ENCODE data around the gene CALML4. TPM values are rescaled to one million over a fixed set of nuclear protein-coding genes. Genes with fewer than 3 reads are reported as not detected.

The CALML4 gene
- total and polyA plus RNA-seq, 2 donors (not counting 3 experiments of a cell fraction or from before 2014, with no cell fraction given): 2.6 to 10.1 TPM

DNA sequence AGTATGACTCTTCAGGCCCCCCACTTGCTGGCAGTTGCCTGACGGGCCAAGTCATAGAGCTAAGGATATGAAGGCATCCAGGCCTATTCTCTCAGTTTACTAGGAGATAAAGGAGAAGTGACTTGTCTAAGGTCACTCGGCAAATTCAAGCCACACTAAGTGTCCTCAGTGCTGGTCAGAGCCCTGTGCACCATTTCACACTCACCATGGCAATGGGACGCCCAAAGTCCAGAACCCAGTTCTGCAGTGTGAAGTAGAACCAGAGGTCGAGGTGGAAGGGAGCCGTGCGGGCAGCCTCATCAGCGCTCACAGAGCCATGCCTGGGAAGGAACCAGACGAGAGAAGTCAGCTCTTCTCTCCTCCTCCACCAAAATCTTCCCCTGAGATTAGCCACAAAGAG, 13.2 kb upstream of the CALML4 start:
- Histone ChIP-seq H3K4me1 (ENCODE audit: control insufficient read depth, extremely low read depth, insufficient read depth, low read length) (no peaks in the 10 kb centered on the region), H4K20me1 (replicated peaks; ENCODE audit: control insufficient read depth, extremely low read depth, insufficient read depth, low read length) (no peaks in the 10 kb centered on the region), H3K9me3 (replicated peaks; ENCODE audit: control insufficient read depth, insufficient read depth, low read length) (no peaks in the 10 kb centered on the region), H3K36me3 (ENCODE audit: control insufficient read depth in 2 of 2, extremely low read depth in 1 of 2, insufficient read depth in 2 of 2, low read length in 2 of 2) (no peaks in the 10 kb centered on the region), H3K9me1 (replicated peaks; ENCODE audit: control insufficient read depth, extremely low read depth, insufficient read depth, low read length) (no peaks in the 10 kb centered on the region), H3K4me2 (ENCODE audit: insufficient read depth, low read length) (no peak overlapping the region), H3K79me2 (ENCODE audit: control insufficient read depth, insufficient read depth, low read length) (peaks cover 31% of the 10 kb centered on the region), H3K27ac (ENCODE audit: insufficient read depth, low read depth, low read length) (no peak overlapping the region), H2AFZ (ENCODE audit: low read depth, low read length) (no peak overlapping the region), H3K9ac (replicated peaks; ENCODE audit: extremely low read depth, insufficient read depth, low read length) (no peak overlapping the region), H3K4me3 (replicated peaks in 1 of 3; ENCODE audit: insufficient read depth in 1 of 3, low read depth in 1 of 3, low read length in 3 of 3) (no peak overlapping the region), H3K27me3 (ENCODE audit: control insufficient read depth in 2 of 2, insufficient read depth in 2 of 2, low read length in 2 of 2) (no peaks in the 10 kb centered on the region)
- dilution Hi-C loops (cut with MboI; ENCODE audit: extremely low pct_ligation_motif_present, low sequenced_read_pairs): no loop called here
- BruUV-seq (replicated peaks): no TSS peak
- TF ChIP-seq, protein P1, sequence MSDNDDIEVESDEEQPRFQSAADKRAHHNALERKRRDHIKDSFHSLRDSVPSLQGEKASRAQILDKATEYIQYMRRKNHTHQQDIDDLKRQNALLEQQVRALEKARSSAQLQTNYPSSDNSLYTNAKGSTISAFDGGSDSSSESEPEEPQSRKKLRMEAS (IDR thresholded peaks at IDR 0.05; ENCODE audit: insufficient read depth, insufficient read length): no peak
- no peak for TF ChIP-seq FOS (IDR thresholded peaks at IDR 0.05; ENCODE audit: borderline replicate concordance, insufficient read depth, low read length)
- TF ChIP-seq MYC (IDR thresholded peaks at IDR 0.05; ENCODE audit: low read depth, low read length): no peak
- TF ChIP-seq POLR2AphosphoS5 (IDR thresholded peaks at IDR 0.05; ENCODE audit: insufficient read depth, low read depth, low read length): no peak
- TF ChIP-seq JUN (IDR thresholded peaks at IDR 0.05; ENCODE audit: borderline replicate concordance, insufficient read depth, insufficient read length, low read depth): no peak
- TF ChIP-seq GATA2 (IDR thresholded peaks at IDR 0.05; ENCODE audit: insufficient read depth, insufficient read length, low read depth, low read length): no peak
- TF ChIP-seq, protein P2, sequence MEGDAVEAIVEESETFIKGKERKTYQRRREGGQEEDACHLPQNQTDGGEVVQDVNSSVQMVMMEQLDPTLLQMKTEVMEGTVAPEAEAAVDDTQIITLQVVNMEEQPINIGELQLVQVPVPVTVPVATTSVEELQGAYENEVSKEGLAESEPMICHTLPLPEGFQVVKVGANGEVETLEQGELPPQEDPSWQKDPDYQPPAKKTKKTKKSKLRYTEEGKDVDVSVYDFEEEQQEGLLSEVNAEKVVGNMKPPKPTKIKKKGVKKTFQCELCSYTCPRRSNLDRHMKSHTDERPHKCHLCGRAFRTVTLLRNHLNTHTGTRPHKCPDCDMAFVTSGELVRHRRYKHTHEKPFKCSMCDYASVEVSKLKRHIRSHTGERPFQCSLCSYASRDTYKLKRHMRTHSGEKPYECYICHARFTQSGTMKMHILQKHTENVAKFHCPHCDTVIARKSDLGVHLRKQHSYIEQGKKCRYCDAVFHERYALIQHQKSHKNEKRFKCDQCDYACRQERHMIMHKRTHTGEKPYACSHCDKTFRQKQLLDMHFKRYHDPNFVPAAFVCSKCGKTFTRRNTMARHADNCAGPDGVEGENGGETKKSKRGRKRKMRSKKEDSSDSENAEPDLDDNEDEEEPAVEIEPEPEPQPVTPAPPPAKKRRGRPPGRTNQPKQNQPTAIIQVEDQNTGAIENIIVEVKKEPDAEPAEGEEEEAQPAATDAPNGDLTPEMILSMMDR (IDR thresholded peaks at IDR 0.05; ENCODE audit: extremely low read depth in 1 of 2, insufficient read depth in 1 of 2, low read depth in 1 of 2, low read length in 2 of 2): no peak
- no peak for TF ChIP-seq POLR2A (IDR thresholded peaks at IDR 0.05; ENCODE audit: low read depth, low read length)
- no peak for TF ChIP-seq EZH2 (IDR thresholded peaks at IDR 0.05; ENCODE audit: borderline replicate concordance, low read depth, low read length, severe bottlenecking)
- FAIRE-seq (no peak), DNase-seq (ENCODE audit: low read depth, low spot score) (no peak)
- ChIA-PET CTCF (interaction anchor here (1.0 kb wide), 1 partner anchor 23 kb away, joined by 3 read pairs; no protein-coding TSS in a partner anchor), POLR2A (no interaction called here)
- intact Hi-C loops (cut with micrococcal nuclease): no loop called here

Measured in endothelial cell of umbilical vein (primary cell).